ENCODE results near the gene NEURL2. TPM values are rescaled to one million over a fixed set of nuclear protein-coding genes. Genes with fewer than 3 reads are reported as not detected.
"Not testable (repeated sequence)": the region's sequence is repeated elsewhere in the genome, so short reads cannot be mapped to it uniquely, and the experiment has no call there.

The NEURL2 gene
- total RNA-seq, 1 donor from 2014 or later = 0.24 TPM

DNA sequence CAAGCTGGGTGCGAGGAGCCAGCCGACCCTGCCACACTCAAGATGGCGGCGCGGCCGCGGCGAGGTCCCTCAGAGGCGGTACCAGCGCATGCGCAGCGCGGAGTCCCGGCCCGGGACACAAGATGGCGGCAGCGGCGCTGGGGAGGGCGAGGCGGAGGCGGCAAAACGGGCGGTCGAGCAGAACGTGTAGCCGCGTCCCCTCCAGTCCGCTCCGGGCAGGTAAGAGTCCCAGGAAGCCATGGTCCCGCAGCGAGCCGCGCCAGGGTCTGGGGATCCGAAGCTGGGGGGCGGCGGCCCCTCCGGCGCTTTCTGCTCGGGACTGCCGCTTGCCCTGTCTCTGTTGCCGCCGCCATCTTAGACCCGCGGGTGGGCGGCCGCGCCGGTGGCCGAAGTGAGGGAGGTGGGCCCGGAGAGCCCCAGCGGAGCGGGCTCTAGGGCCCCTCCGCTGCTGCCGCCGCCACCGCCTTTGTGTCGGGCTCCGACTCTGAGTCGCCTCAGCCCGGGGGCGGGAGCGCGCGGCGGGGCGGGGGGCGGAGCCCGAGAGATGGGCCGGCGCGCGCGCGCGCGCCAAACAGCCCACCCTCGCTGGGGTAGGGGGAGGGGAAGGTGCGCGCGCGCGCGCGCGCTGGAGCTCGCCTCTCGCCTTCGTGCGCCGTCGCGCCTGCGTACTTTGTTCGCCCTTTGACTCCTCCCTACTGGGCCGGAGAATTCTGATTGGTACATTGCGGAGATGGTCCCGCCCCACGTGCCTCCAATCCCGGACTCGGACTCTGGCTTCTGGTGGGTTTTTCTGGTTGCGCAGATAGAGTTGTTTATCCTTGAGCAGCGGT, 43.8 kb upstream of the NEURL2 start, which contains the start of gene PCIF1:
PCIF1 (plus strand) TSS at position 98 of the 830 bp plus-strand sequence. CDS start 4,317 bp downstream, outside the sequence.
- no peaks in the 10 kb centered on the region for H3K36me3 ChIP-seq
- peaks cover 47% of the 10 kb centered on the region for H3F3A ChIP-seq (ENCODE audit: low read depth)
- H3K27ac Mint-ChIP-seq = peak within 1 kb of the TSS; percentile 99
- H3K4me3 Mint-ChIP-seq = peak within 1 kb of the TSS; percentile 95
- no peak for TF ChIP-seq EZH2 (IDR thresholded peaks at IDR 0.05)
- TF ChIP-seq, protein P1, sequence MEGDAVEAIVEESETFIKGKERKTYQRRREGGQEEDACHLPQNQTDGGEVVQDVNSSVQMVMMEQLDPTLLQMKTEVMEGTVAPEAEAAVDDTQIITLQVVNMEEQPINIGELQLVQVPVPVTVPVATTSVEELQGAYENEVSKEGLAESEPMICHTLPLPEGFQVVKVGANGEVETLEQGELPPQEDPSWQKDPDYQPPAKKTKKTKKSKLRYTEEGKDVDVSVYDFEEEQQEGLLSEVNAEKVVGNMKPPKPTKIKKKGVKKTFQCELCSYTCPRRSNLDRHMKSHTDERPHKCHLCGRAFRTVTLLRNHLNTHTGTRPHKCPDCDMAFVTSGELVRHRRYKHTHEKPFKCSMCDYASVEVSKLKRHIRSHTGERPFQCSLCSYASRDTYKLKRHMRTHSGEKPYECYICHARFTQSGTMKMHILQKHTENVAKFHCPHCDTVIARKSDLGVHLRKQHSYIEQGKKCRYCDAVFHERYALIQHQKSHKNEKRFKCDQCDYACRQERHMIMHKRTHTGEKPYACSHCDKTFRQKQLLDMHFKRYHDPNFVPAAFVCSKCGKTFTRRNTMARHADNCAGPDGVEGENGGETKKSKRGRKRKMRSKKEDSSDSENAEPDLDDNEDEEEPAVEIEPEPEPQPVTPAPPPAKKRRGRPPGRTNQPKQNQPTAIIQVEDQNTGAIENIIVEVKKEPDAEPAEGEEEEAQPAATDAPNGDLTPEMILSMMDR (IDR thresholded peaks at IDR 0.05) = no peak
- TF ChIP-seq EZH2phosphoT487 (IDR thresholded peaks at IDR 0.05) = no peak
- H3K27ac ChIP-seq = peak within 1 kb of the TSS; percentile 100
- peaks cover 21% of the 10 kb centered on the region for H3K4me1 ChIP-seq
- peaks cover 37% of the 10 kb centered on the region for H4K20me1 ChIP-seq (ENCODE audit: low read depth)
- H3K36me3 Mint-ChIP-seq = peaks cover 17% of the 10 kb centered on the region
- no peaks in the 10 kb centered on the region for H3K27me3 ChIP-seq
- peak within 1 kb of the TSS; percentile 92 for H2AFZ ChIP-seq (replicated peaks)
- H3K9me3 Mint-ChIP-seq = no peaks in the 10 kb centered on the region
- H3K27me3 Mint-ChIP-seq (ENCODE audit: insufficient read depth, low read depth) = peaks cover 5% of the 10 kb centered on the region
- peak; percentile 99 for DNase-seq (ENCODE audit: low spot score)
- H3K9ac ChIP-seq = peak within 1 kb of the TSS; percentile 100
- peaks cover 29% of the 10 kb centered on the region for H3K4me1 Mint-ChIP-seq
- H3K9me3 ChIP-seq (ENCODE audit: low read depth) = no peaks in the 10 kb centered on the region
- H3K79me2 ChIP-seq (ENCODE audit: low read depth) = peaks cover 53% of the 10 kb centered on the region
- H3K4me2 ChIP-seq = peak within 1 kb of the TSS; percentile 90
- H3K4me3 ChIP-seq = peak within 1 kb of the TSS; percentile 99

DNA sequence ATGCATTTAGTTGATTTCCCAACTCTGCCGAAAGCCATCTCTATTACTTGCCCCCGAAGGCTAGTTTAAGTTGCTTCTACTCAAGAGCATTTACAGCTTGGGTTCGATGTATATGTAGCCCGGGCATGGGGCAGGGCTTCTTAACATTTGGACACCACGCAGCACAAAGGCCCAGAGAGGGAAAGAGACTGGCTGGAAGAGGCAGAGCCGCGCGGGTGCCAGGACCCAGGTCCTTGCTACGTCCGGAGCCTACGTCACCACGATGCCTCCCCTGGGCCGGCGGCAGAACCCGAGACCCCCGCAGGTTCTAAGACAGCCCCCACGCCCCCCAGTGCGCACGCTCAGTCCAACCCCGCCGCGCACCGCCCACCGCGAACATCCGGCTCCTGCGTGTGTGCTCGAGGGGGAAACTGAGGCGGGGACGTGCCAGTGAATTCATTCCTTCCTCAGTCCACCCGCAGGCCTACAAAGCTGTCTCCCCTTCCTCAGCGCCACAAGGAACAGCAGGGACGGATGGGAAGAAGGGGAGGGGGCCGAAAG, 43.1 kb upstream of the NEURL2 start:
- H4K20me1 ChIP-seq (ENCODE audit: low read depth) = peaks cover 37% of the 10 kb centered on the region
- Mint-ChIP-seq H3K9me3 (no peaks in the 10 kb centered on the region), H3K36me3 (peaks cover 12% of the 10 kb centered on the region), H3K4me1 (peaks cover 29% of the 10 kb centered on the region), H3K27ac (peak overlapping the region; percentile 99), H3K27me3 (ENCODE audit: insufficient read depth, low read depth) (peaks cover 5% of the 10 kb centered on the region), H3K4me3 (peak overlapping the region; percentile 95)
- H3K4me1 ChIP-seq = peaks cover 21% of the 10 kb centered on the region
- peak overlapping the region; percentile 99 for H3K4me3 ChIP-seq
- H3K36me3 ChIP-seq = no peaks in the 10 kb centered on the region
- TF ChIP-seq, protein P1 (IDR thresholded peaks at IDR 0.05) = no peak
- TF ChIP-seq EZH2phosphoT487 (IDR thresholded peaks at IDR 0.05) (no peak), EZH2 (IDR thresholded peaks at IDR 0.05) (no peak)
- peaks cover 53% of the 10 kb centered on the region for H3K79me2 ChIP-seq (ENCODE audit: low read depth)
- DNase-seq (ENCODE audit: low spot score) = peak; percentile 72
- no peaks in the 10 kb centered on the region for H3K27me3 ChIP-seq
- H3K4me2 ChIP-seq = peak overlapping the region; percentile 90
- H3K9me3 ChIP-seq (ENCODE audit: low read depth) = no peaks in the 10 kb centered on the region
- peak overlapping the region; percentile 92 for H2AFZ ChIP-seq (replicated peaks)
- peak overlapping the region; percentile 100 for H3K9ac ChIP-seq
- H3K27ac ChIP-seq = peak overlapping the region; percentile 100
- peaks cover 47% of the 10 kb centered on the region for H3F3A ChIP-seq (ENCODE audit: low read depth)

- H3K36me3 Mint-ChIP-seq = peaks cover 8% of the 10 kb centered on the region
- H3K9ac ChIP-seq = peak overlapping the region; percentile 100
Observed at GRCh38 chr20:45933266-45934045, 42.4 kb upstream of the NEURL2 start.

DNA sequence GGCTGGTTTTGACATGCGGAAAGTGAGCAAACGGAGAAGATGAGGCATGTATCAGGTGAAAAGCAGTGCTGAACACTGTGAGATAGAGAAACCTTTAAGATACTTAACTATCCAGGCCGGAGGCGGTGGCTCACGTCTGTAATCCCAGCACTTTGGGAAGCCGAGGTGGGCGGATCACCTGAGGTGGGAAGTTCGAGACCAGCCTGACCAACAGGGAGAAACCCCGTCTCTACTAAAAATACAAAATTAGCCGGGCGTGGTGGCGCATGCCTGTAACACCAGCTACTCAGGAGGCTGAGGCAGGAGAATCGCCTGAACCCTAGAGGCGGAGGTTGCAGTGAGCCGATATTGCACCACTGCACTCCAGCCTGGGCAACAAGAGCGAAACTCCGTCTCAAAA, 40.7 kb upstream of the NEURL2 start:
- not testable (repeated sequence) for DNase-seq (ENCODE audit: low spot score); H3K36me3 Mint-ChIP-seq; H3K4me1 ChIP-seq; H3K4me3 ChIP-seq; H3K4me3 Mint-ChIP-seq; H3K27ac ChIP-seq; H3K36me3 ChIP-seq; H3K27me3 ChIP-seq; H2AFZ ChIP-seq (replicated peaks); H3K9me3 ChIP-seq (ENCODE audit: low read depth); H3K4me2 ChIP-seq; H3K27me3 Mint-ChIP-seq (ENCODE audit: insufficient read depth, low read depth); H3K9ac ChIP-seq; H3K9me3 Mint-ChIP-seq; H3K27ac Mint-ChIP-seq
- Histone ChIP-seq H3F3A (ENCODE audit: low read depth) (peaks cover 37% of the 10 kb centered on the region), H3K79me2 (ENCODE audit: low read depth) (peaks cover 39% of the 10 kb centered on the region), H4K20me1 (ENCODE audit: low read depth) (peaks cover 18% of the 10 kb centered on the region)
- peaks cover 13% of the 10 kb centered on the region for H3K4me1 Mint-ChIP-seq

More at GRCh38 chr20:45933266-45934045, 42.4 kb upstream of the NEURL2 start:
- Mint-ChIP-seq H3K4me3 (peak overlapping the region; percentile 95), H3K27me3 (ENCODE audit: insufficient read depth, low read depth) (peaks cover 5% of the 10 kb centered on the region), H3K27ac (peak overlapping the region; percentile 99), H3K9me3 (no peaks in the 10 kb centered on the region), H3K4me1 (peaks cover 29% of the 10 kb centered on the region)
- Histone ChIP-seq H3F3A (ENCODE audit: low read depth) (peaks cover 44% of the 10 kb centered on the region), H3K27me3 (no peaks in the 10 kb centered on the region), H3K4me1 (peaks cover 21% of the 10 kb centered on the region), H3K79me2 (ENCODE audit: low read depth) (peaks cover 53% of the 10 kb centered on the region), H3K27ac (peak overlapping the region; percentile 100), H4K20me1 (ENCODE audit: low read depth) (peaks cover 36% of the 10 kb centered on the region), H3K36me3 (no peaks in the 10 kb centered on the region), H3K4me2 (peak overlapping the region; percentile 90), H3K9me3 (ENCODE audit: low read depth) (no peaks in the 10 kb centered on the region), H3K4me3 (peak overlapping the region; percentile 99), H2AFZ (replicated peaks) (no peak overlapping the region)
- TF ChIP-seq, protein P1 (IDR thresholded peaks at IDR 0.05) = peak; percentile 21
- TF ChIP-seq EZH2phosphoT487 (IDR thresholded peaks at IDR 0.05) = no peak
- peak; percentile 89 for DNase-seq (ENCODE audit: low spot score)
